Neural cell (in vitro differentiated cells): ENCODE data around the gene BICC1. TPM values are rescaled to one million over a fixed set of nuclear protein-coding genes. Genes with fewer than 3 reads are reported as not detected.

ENCODE experiments used
- H2AFZ ChIP-seq: fragments of 200-600, 300-800 bp; sonication (generic), shearing (Covaris generic); 2 replicates; pipeline ENCODE4 v1.6.0; 2014; ENCODE audit warnings: low read depth, mild to moderate bottlenecking, antibody characterized with exemption, low read length, moderate library complexity
- H3F3A ChIP-seq: fragments of 200-600 bp; shearing (Covaris generic); 2 replicates; pipeline ENCODE4 v1.6.1; 2016; ENCODE audit warnings: mild to moderate bottlenecking, moderate library complexity, mixed read lengths, antibody characterized with exemption, low read length; ENCODE audit not compliant: insufficient read depth, poor library complexity, severe bottlenecking
- H3K27ac ChIP-seq: fragments of 200-600, 300-800 bp; sonication (generic), shearing (Covaris generic); 2 replicates; pipeline ENCODE4 v1.5.1; 2014; ENCODE audit warnings: mild to moderate bottlenecking, low read length, moderate library complexity
- H3K27me3 ChIP-seq: fragments of 300-800, 200-600 bp; sonication (generic), shearing (Covaris generic); 2 replicates; pipeline ENCODE4 v1.6.0; 2014; ENCODE audit warnings: mild to moderate bottlenecking, low read depth, low read length, moderate library complexity; ENCODE audit not compliant: insufficient read depth
- H3K36me3 ChIP-seq: fragments of 300-800, 200-600 bp; sonication (generic), shearing (Covaris generic); 2 replicates; pipeline ENCODE4 v1.5.1; 2014; ENCODE audit warnings: mild to moderate bottlenecking, antibody characterized with exemption, low read length, moderate library complexity; ENCODE audit not compliant: insufficient read depth
- H3K4me2 ChIP-seq: fragments of 300-800, 200-600 bp; sonication (generic), shearing (Covaris generic); 2 replicates; pipeline ENCODE4 v1.6.0; 2014; ENCODE audit warnings: mild to moderate bottlenecking, low read length
- H3K4me3 ChIP-seq: fragments of 300-800, 200-600 bp; sonication (generic), shearing (Covaris generic); 2 replicates; pipeline ENCODE4 v1.5.1; 2014; ENCODE audit warnings: mild to moderate bottlenecking, low read length, moderate library complexity
- H3K79me2 ChIP-seq: fragments of 200-600 bp; shearing (Covaris generic); replicated peaks from 2 replicates; pipeline ENCODE4 v1.6.0; 2014; ENCODE audit warnings: mild to moderate bottlenecking, low read length, moderate library complexity; ENCODE audit not compliant: insufficient read depth
- H3K9ac ChIP-seq: fragments of 300-800, 200-600 bp; sonication (generic), shearing (Covaris generic); 2 replicates; pipeline ENCODE4 v1.6.1; 2016; ENCODE audit warnings: mild to moderate bottlenecking, low read length, mixed read lengths
- H3K9me2 ChIP-seq: fragments of 200-600 bp; shearing (Covaris generic); 2 replicates; pipeline ENCODE4 v1.6.1; 2016; ENCODE audit warnings: mild to moderate bottlenecking, low read length, mixed read lengths; ENCODE audit not compliant: insufficient read depth
- H3K9me3 ChIP-seq: fragments of 200-600, 300-800 bp; sonication (generic), shearing (Covaris generic); 2 replicates; pipeline ENCODE4 v1.6.1; 2016; ENCODE audit warnings: mild to moderate bottlenecking, mixed run types, low read length, moderate library complexity, mixed read lengths
- H4K20me1 ChIP-seq: fragments of 200-600 bp; shearing (Covaris generic); 2 replicates; pipeline ENCODE4 v1.6.1; 2016; ENCODE audit warnings: mild to moderate bottlenecking, mixed run types; ENCODE audit not compliant: insufficient read depth
- CTCF ChIP-seq: fragments of 450-650 bp; IDR thresholded peaks from 2 replicates; pipeline ENCODE4 v1.5.1; 2014; ENCODE audit warnings: antibody characterized with exemption, mild to moderate bottlenecking, moderate library complexity; ENCODE audit not compliant: poor library complexity, severe bottlenecking
- EP300 ChIP-seq: fragments of 450-650 bp; conservative IDR thresholded peaks from 2 replicates; pipeline ENCODE4 v1.6.1; 2014; ENCODE audit warnings: antibody characterized with exemption, mild to moderate bottlenecking, moderate library complexity; ENCODE audit not compliant: poor library complexity, severe bottlenecking
- EZH2 ChIP-seq: fragments of 200-600, 300-800 bp; shearing (Covaris generic), sonication (generic); IDR thresholded peaks from 2 replicates; pipeline ENCODE4 v1.6.1; 2014; ENCODE audit warnings: antibody characterized with exemption, low read length, borderline replicate concordance, mild to moderate bottlenecking; ENCODE audit not compliant: insufficient read depth, poor library complexity, severe bottlenecking
- MXI1 ChIP-seq: fragments of 450-650 bp; conservative IDR thresholded peaks from 2 replicates; pipeline ENCODE4 v1.6.1; 2014; ENCODE audit warnings: antibody characterized with exemption, mild to moderate bottlenecking; ENCODE audit not compliant: poor library complexity, severe bottlenecking
- POLR2AphosphoS5 ChIP-seq: IDR thresholded peaks from 2 replicates; pipeline ENCODE4 v1.6.1; 2012
- RAD21 ChIP-seq: fragments of 450-650 bp; conservative IDR thresholded peaks from 2 replicates; pipeline ENCODE4 v1.6.1; 2014; ENCODE audit warnings: antibody characterized with exemption, mild to moderate bottlenecking, moderate library complexity
- REST ChIP-seq: IDR thresholded peaks from 2 replicates; pipeline ENCODE4 v1.6.1; 2012; ENCODE audit warnings: borderline replicate concordance
- SMC3 ChIP-seq: fragments of 450-650 bp; conservative IDR thresholded peaks from 2 replicates; pipeline ENCODE4 v1.6.1; 2014; ENCODE audit warnings: antibody characterized with exemption, mild to moderate bottlenecking, moderate library complexity; ENCODE audit not compliant: poor library complexity
- TAF1 ChIP-seq: IDR thresholded peaks from 2 replicates; pipeline ENCODE4 v1.6.1; 2012; ENCODE audit warnings: low read depth
- polyA plus RNA-seq: library from polyadenylated mRNA; depleted of rRNA; stranded (reverse); fragments of >200 nt; gene quantifications from 2 replicates; pipeline ENCODE4 v1.2.3, GENCODE V29; 2014

The BICC1 gene
- polyA plus RNA-seq, 1 donor from 2014 or later, result 7.6 TPM

GRCh38 chr10:58696736-58697135 is 184.1 kb downstream of the BICC1 start:
- Histone ChIP-seq H3K9me2 (no peaks in the 10 kb centered on the region), H3K4me2 (no peak overlapping the region), H3F3A (no peaks in the 10 kb centered on the region), H2AFZ (no peak overlapping the region), H3K4me3 (no peak overlapping the region), H3K9ac (no peak overlapping the region), H3K79me2 (no peaks in the 10 kb centered on the region), H3K27ac (no peak overlapping the region), H4K20me1 (no peaks in the 10 kb centered on the region), H3K36me3 (no peaks in the 10 kb centered on the region), H3K9me3 (no peaks in the 10 kb centered on the region), H3K27me3 (no peaks in the 10 kb centered on the region)
- TF ChIP-seq RAD21 (no peak), TAF1 (no peak), EP300 (no peak), CTCF (no peak)

- no peaks in the 10 kb centered on the region for H3K9me2 ChIP-seq
- no peak overlapping the region for H2AFZ ChIP-seq
- H3K36me3 ChIP-seq, result no peaks in the 10 kb centered on the region
- H3K27me3 ChIP-seq, result no peaks in the 10 kb centered on the region
- no peak overlapping the region for H3K4me3 ChIP-seq
- no peak overlapping the region for H3K9ac ChIP-seq
- H4K20me1 ChIP-seq, result no peaks in the 10 kb centered on the region
- no peaks in the 10 kb centered on the region for H3K79me2 ChIP-seq
- H3F3A ChIP-seq, result no peaks in the 10 kb centered on the region
- H3K27ac ChIP-seq, result no peak overlapping the region
- no peak overlapping the region for H3K4me2 ChIP-seq
- TF ChIP-seq CTCF, result no peak
- TF ChIP-seq TAF1, result no peak
- no peak for TF ChIP-seq REST
- no peak for TF ChIP-seq RAD21
- no peak for TF ChIP-seq SMC3
- TF ChIP-seq MXI1, result no peak
- no peak for TF ChIP-seq POLR2AphosphoS5
- TF ChIP-seq EZH2, result no peak
- H3K9me3 ChIP-seq, result no peaks in the 10 kb centered on the region
Measured at GRCh38 chr10:58697691-58698090, 185.0 kb downstream of the BICC1 start.
